H1 (cell line): ENCODE data around the gene MTR. TPM values are rescaled to one million over a fixed set of nuclear protein-coding genes. Genes with fewer than 3 reads are reported as not detected.

ENCODE experiments used
- ASH2L ChIP-seq: fragments of 200-600, 300-600 bp; sonication (generic); IDR thresholded peaks from one replicate; pipeline ENCODE4 v1.7.1; 2017; ENCODE audit warnings: low read length
- CBX8 ChIP-seq: fragments of 300-800, 300-1000 bp; sonication (generic); IDR thresholded peaks from 2 replicates; pipeline ENCODE4 v1.7.1; 2016; ENCODE audit warnings: low read depth, low read length, borderline replicate concordance
- RFX5 ChIP-seq: IDR thresholded peaks from 2 replicates; pipeline ENCODE4 v1.6.1; 2011; ENCODE audit warnings: low read depth, low read length, improper control_type of control experiment, borderline replicate concordance
- polyA plus RNA-seq, 7 experiments: library from polyadenylated mRNA; depleted of rRNA in 3 of 7; stranded (reverse) in 5 of 7; unstranded in 2 of 7; fragments of >200 nt in 5 of 7; fragments of 200-250 nt in 2 of 7; gene quantifications; 1 replicate in 5 of 7; 2 replicates in 1 of 7; 4 replicates in 1 of 7; pipeline versions ENCODE4 v1.2.1 to v1.2.3, GENCODE V29; 2011 to 2013; ENCODE audit warnings: missing spikeins in 2 of 7, mixed read lengths in 2 of 7
- total RNA-seq: library from RNA; stranded (reverse); fragmentation: NEBNext Ultra II Directional; extraction: Animal tissue kit (Norgen Biotek cat#: 25700); gene quantifications from 2 replicates; pipeline ENCODE4 v1.2.1, GENCODE V29; 2021

Gene MTR
- total and polyA plus RNA-seq, 2 of the 8 experiments (the other 6 are each of a cell fraction or from before 2014, with no cell fraction given), result 4.8 to 27.4 TPM

DNA sequence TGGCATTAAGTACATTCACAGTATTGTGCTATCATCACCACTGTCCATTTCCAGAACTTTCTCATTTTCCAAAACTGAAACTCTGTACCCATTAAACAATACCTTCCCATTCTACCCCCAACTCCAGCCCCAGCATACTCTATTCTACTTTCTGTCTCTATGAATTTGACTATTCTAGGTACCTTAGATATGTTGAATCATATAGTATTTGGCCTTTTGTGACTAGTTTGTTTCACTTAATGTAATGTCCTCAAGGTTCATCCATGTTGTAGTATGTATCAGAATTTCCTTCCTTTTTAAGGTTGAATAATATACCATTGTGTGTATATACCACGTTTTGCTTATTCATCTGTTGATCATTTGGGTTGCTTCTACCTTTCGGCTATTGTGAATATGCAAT, 11.5 kb downstream of the MTR start (continued):
- TF ChIP-seq RFX5 (no peak), CBX8 (no peak), ASH2L (no peak)
